Stomach (tissue), 9 donors: Measurements from ENCODE around the gene SNX13. TPM values are rescaled to one million over a fixed set of nuclear protein-coding genes. Genes with fewer than 3 reads are reported as not detected.
A peak's percentile ranks its signal among the peaks of the same experiment; 100 is the strongest.
"Not testable (repeated sequence)": the region's sequence is repeated elsewhere in the genome, so short reads cannot be mapped to it uniquely, and the experiment has no call there.

Source experiments
- DNase-seq, 2 donors: peaks; one replicate each; pipeline versions ENCODE4 v3.0.0 to v3.0.0-alpha.2; 2013 to 2019
- H3K27ac ChIP-seq, 5 donors: fragments of 200-600 bp in 4 of 5; sonication (generic) in 4 of 5; one replicate each; pipeline ENCODE4 v1.5.1; 2013 to 2019; ENCODE audit warnings: mild to moderate bottlenecking in 1 of 5, moderate library complexity in 1 of 5
- H3K27me3 ChIP-seq, 3 donors: fragments of 200-600 bp; sonication (generic); one replicate each; pipeline ENCODE4 v1.5.1; 2017 to 2019; ENCODE audit warnings: mixed run types in 1 of 3
- H3K36me3 ChIP-seq, 4 donors: fragments of 200-600 bp; sonication (generic); 1 replicate in 3 of 4; 2 replicates in 1 of 4; pipeline ENCODE4 v1.5.1; 2016 to 2019
- H3K4me1 ChIP-seq, 4 donors: fragments of 200-600 bp; sonication (generic); one replicate each; pipeline ENCODE4 v1.5.1; 2016 to 2019
- H3K4me3 ChIP-seq, 4 donors: fragments of 200-600 bp; sonication (generic) in 3 of 4; one replicate each; pipeline ENCODE4 v1.5.1; 2016 to 2019; ENCODE audit warnings: mild to moderate bottlenecking in 1 of 4
- H3K9me3 ChIP-seq, 4 donors: fragments of 200-600 bp; sonication (generic); one replicate each; pipeline ENCODE4 v1.5.1; 2016 to 2019
- EP300 ChIP-seq: sonication (generic); formaldehyde crosslinking; IDR thresholded peaks from one replicate; pipeline ENCODE4 v1.6.1; 2017; ENCODE audit warnings: antibody characterized with exemption
- POLR2A ChIP-seq, 4 donors: fragments of 450-650 bp; IDR thresholded peaks; one replicate each; pipeline ENCODE4 v1.6.1; 2016; ENCODE audit warnings: antibody characterized with exemption in 4 of 4, control low read depth in 2 of 4, mild to moderate bottlenecking in 1 of 4, moderate library complexity in 1 of 4
- POLR2AphosphoS5 ChIP-seq, 3 donors: sonication (generic); formaldehyde crosslinking; IDR thresholded peaks; one replicate each; pipeline ENCODE4 v1.6.1; 2016; ENCODE audit warnings: antibody characterized with exemption in 3 of 3
- WGBS, 5 donors: extraction: QIAGEN DNeasy Blood & Tissue Kit in 3 of 5; methylation state at CpG; one replicate each; pipeline versions ENCODE4 v1.1.5 to v1.1.7; 2013 to 2018; 5-methylcytosine and 5-hydroxymethylcytosine counted together
- intact Hi-C: fragments of 100-400 bp; cut with DNase I; formaldehyde crosslinking; loops from one replicate; pipeline ENCODE4 v1.15.1; 2023; ENCODE audit warnings: low total_unique reads
- polyA plus RNA-seq, 3 donors: library from polyadenylated mRNA; stranded (reverse); fragments of 200-250 nt; gene quantifications; one replicate each; pipeline ENCODE4 v1.2.3, GENCODE V29; 2013
- total RNA-seq, 5 donors: library from RNA; depleted of rRNA; stranded (reverse); fragments of >200 nt; gene quantifications; one replicate each; pipeline versions ENCODE4 v1.1.0 to v1.2.3, GENCODE V29; 2014 to 2016
- TF ChIP-seq, protein P1 (sequence below), 7 experiments: fragments of 450-650 bp in 4 of 7; fragments of 200-600 bp in 3 of 7; sonication (generic) in 3 of 7; IDR thresholded peaks; one replicate each; pipeline ENCODE4 v1.5.1; 2016 to 2019; ENCODE audit warnings: antibody characterized with exemption in 7 of 7, control low read depth in 2 of 7, mild to moderate bottlenecking in 1 of 7
- donor health status: healthy with polysubstance abuse.
- donor health status: Bipolar disorder and iron deficiency.
- donor health status: healthy.

Gene SNX13
- total and polyA plus RNA-seq, 8 donors: 6.0 to 115 (median 34.6) TPM

DNA sequence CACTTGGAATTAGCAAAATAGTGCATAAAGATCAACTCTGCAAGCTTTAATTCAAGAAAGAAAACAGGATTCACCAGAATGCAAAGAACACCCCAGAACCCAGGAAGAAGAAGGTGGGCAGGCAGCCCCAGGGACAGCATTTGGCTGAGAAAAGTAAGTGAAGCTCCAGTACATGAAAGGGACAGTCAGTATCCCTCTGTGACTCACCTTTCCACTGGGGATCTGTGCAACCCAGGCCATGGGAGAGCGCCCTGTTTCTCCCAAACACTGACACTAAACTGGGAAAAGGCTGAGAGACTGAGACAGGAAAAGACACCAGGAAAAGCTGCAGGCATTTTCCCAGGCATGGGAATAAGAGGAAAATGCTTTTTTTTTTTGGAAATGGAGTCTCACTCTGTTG is 28.2 kb downstream of the SNX13 start:
- H3K4me3 ChIP-seq: no peak overlapping the region
- no peaks in the 10 kb centered on the region for H3K27me3 ChIP-seq
- no peak for DNase-seq
- no peaks in the 10 kb centered on the region for H3K36me3 ChIP-seq
- H3K4me1 ChIP-seq: peaks cover 0 to 26% (median 8%) of the 10 kb centered on the region in 4 donors
- intact Hi-C loops: no loop called here
- no peak overlapping the region for H3K27ac ChIP-seq
- WGBS, 5 donors: 0 to 100% (median 58%) methylated on average over 1 of the region's 1 CpG
- TF ChIP-seq POLR2AphosphoS5 (IDR thresholded peaks at IDR 0.05) (no peak), EP300 (no peak), POLR2A (IDR thresholded peaks at IDR 0.05) (no peak)
- TF ChIP-seq, protein P1, sequence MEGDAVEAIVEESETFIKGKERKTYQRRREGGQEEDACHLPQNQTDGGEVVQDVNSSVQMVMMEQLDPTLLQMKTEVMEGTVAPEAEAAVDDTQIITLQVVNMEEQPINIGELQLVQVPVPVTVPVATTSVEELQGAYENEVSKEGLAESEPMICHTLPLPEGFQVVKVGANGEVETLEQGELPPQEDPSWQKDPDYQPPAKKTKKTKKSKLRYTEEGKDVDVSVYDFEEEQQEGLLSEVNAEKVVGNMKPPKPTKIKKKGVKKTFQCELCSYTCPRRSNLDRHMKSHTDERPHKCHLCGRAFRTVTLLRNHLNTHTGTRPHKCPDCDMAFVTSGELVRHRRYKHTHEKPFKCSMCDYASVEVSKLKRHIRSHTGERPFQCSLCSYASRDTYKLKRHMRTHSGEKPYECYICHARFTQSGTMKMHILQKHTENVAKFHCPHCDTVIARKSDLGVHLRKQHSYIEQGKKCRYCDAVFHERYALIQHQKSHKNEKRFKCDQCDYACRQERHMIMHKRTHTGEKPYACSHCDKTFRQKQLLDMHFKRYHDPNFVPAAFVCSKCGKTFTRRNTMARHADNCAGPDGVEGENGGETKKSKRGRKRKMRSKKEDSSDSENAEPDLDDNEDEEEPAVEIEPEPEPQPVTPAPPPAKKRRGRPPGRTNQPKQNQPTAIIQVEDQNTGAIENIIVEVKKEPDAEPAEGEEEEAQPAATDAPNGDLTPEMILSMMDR (IDR thresholded peaks at IDR 0.05): no peak
- peaks cover 0 to 6% (median 2%) of the 10 kb centered on the region in 4 donors for H3K9me3 ChIP-seq

DNA sequence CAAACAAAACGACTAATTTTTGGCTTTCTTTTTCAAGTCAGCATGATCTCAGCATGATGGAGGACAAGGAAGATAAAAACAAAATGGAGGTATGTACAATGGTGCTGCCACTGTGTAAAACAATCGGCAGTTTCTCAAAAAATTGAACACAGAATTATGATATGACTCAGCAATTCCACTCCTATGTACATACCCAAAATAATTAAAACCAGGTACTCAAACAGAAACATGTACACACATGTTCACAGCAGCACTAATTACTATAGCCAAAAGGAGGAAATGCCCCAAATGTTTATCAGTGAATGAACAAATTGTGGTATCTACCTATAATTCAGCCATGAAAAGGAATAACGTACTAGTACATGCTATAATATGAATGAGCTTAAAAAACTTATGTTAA is 29.9 kb downstream of the SNX13 start:
- no peak overlapping the region for H3K27ac ChIP-seq
- TF ChIP-seq, protein P1 (IDR thresholded peaks at IDR 0.05): no peak
- no peak for TF ChIP-seq EP300
- no peak for TF ChIP-seq POLR2AphosphoS5 (IDR thresholded peaks at IDR 0.05)
- TF ChIP-seq POLR2A (IDR thresholded peaks at IDR 0.05): no peak
- no peaks in the 10 kb centered on the region for H3K36me3 ChIP-seq
- peaks cover 0 to 24% (median 10%) of the 10 kb centered on the region in 4 donors for H3K4me1 ChIP-seq
- 91 to 94% (median 94%) methylated on average over 3 of the region's 3 CpGs for WGBS, 5 donors
- intact Hi-C loops: no loop called here
- H3K4me3 ChIP-seq: no peak overlapping the region
- DNase-seq: no peak
- no peaks in the 10 kb centered on the region for H3K9me3 ChIP-seq
- H3K27me3 ChIP-seq: no peaks in the 10 kb centered on the region

DNA sequence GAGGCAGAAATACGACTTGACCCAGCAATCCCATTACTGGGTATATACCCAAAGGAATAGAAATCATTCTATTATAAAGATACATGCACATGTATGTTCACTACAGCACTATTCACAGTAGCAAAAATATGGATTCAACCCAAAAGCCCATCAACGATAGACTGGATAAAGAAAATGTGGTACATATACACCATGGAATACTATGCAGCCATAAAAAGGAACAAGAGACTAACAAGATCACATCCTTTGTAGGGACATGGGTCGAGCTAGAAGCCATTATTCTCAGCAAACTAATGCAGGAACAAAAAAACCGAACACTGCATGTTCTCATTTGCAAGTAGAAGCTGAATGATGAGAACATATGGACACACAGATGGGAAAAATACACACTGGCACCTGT is 31.0 kb downstream of the SNX13 start:
- intact Hi-C loops, DNase-seq: not testable (repeated sequence)

GRCh38 chr7:17907014-17907413 is 33.3 kb downstream of the SNX13 start:
- DNase-seq: no peak
- Histone ChIP-seq H3K4me1 (peaks cover 0 to 24% (median 9%) of the 10 kb centered on the region in 4 donors), H3K27me3 (no peaks in the 10 kb centered on the region), H3K9me3 (no peaks in the 10 kb centered on the region), H3K4me3 (no peak overlapping the region), H3K36me3 (no peaks in the 10 kb centered on the region), H3K27ac (no peak overlapping the region)
- intact Hi-C loops: no loop called here
- WGBS, 5 donors: 95 to 100% (median 100%) methylated on average over 1 of the region's 1 CpG
- TF ChIP-seq, protein P1 (IDR thresholded peaks at IDR 0.05): no peak

More for the DNA sequence above, 31.0 kb downstream of the SNX13 start:
- not testable (repeated sequence) for H3K27me3 ChIP-seq, H3K4me3 ChIP-seq, H3K36me3 ChIP-seq, H3K9me3 ChIP-seq, H3K27ac ChIP-seq
- 92 to 99% (median 97%) methylated on average over 4 of the region's 4 CpGs for WGBS, 5 donors
- peaks cover 0 to 22% (median 10%) of the 10 kb centered on the region in 4 donors for H3K4me1 ChIP-seq

DNA sequence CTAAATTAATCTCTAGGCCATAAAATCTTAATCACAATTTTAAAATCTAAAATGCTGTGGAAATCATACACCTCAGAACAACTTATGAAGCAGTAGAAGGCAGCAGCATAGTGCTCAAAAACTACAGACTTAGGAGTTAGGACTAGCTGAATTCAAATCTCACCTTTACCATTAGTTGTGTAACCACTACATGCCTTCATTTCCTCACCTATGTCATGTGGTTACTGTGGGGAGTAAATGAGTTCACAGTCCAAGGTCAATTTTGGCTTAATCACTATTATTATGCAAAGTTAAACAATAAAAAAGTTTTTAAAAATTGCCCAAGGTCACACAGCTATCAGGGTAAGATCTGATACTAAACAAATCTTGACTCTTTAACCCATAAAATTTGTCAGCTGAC is 37.0 kb downstream of the SNX13 start:
- Histone ChIP-seq H3K4me1 (peaks cover 0 to 37% (median 12%) of the 10 kb centered on the region in 4 donors), H3K27me3 (no peaks in the 10 kb centered on the region), H3K36me3 (no peaks in the 10 kb centered on the region), H3K4me3 (no peak overlapping the region), H3K9me3 (no peaks in the 10 kb centered on the region), H3K27ac (no peak overlapping the region)
- DNase-seq: peak in 1 of 2 donors; percentile 15
- TF ChIP-seq POLR2A (IDR thresholded peaks at IDR 0.05) (no peak), EP300 (no peak), POLR2AphosphoS5 (IDR thresholded peaks at IDR 0.05) (no peak)
- TF ChIP-seq, protein P1 (IDR thresholded peaks at IDR 0.05): no peak
- intact Hi-C loops: no loop called here
